Activated T-cell treated with anti-CD3 and anti-CD28 coated beads, Interleukin-2, amount 50 U/mL, for 4 hours (primary cell): Measurements from ENCODE around the gene SKOR1. TPM values are rescaled to one million over a fixed set of nuclear protein-coding genes. Genes with fewer than 3 reads are reported as not detected.

Source experiments
- ATAC-seq, 2 donors: fragments of 200-7000 bp; cut with Tn5 transposase; one replicate each; pipeline ENCODE4 v1.10.0; 2021
- DNase-seq: peaks from one replicate; pipeline ENCODE4 v3.0.0-alpha.2; 2020
- H3K27me3 Mint-ChIP-seq: one replicate; pipeline ENCODE4 v1.8.0; 2021; ENCODE audit warnings: low read depth, mixed read lengths
- H3K36me3 Mint-ChIP-seq: one replicate; pipeline ENCODE4 v1.8.0; 2022; ENCODE audit warnings: mixed read lengths; ENCODE audit not compliant: insufficient read depth
- H3K4me1 Mint-ChIP-seq: one replicate; pipeline ENCODE4 v1.8.0; 2021; ENCODE audit warnings: low read depth, mixed read lengths
- H3K4me3 Mint-ChIP-seq: one replicate; pipeline ENCODE4 v1.8.0; 2021; ENCODE audit warnings: mild to moderate bottlenecking, moderate library complexity, mixed read lengths
- H3K9me3 Mint-ChIP-seq: one replicate; pipeline ENCODE4 v1.8.0; 2021; ENCODE audit warnings: mixed read lengths
- total RNA-seq, 3 donors: library from RNA; stranded (reverse); gene quantifications; one replicate each; pipeline ENCODE4 v1.2.1, GENCODE V29; 2021

The SKOR1 gene
- total RNA-seq, 3 donors from 2014 or later, result 0.15 to 0.34 (median 0.33) TPM

- ATAC-seq, result no peak
- no peaks in the 10 kb centered on the region for H3K9me3 Mint-ChIP-seq
- peaks cover 16% of the 10 kb centered on the region for H3K36me3 Mint-ChIP-seq
- no peak overlapping the region for H3K4me3 Mint-ChIP-seq
- no peaks in the 10 kb centered on the region for H3K27me3 Mint-ChIP-seq
- DNase-seq, result no peak
- peaks cover 29% of the 10 kb centered on the region for H3K4me1 Mint-ChIP-seq
Measured at GRCh38 chr15:67785431-67785830, 39.9 kb upstream of the SKOR1 start.

GRCh38 chr15:67786646-67787045, 38.7 kb upstream of the SKOR1 start:
- H3K9me3 Mint-ChIP-seq, result no peaks in the 10 kb centered on the region
- no peak for ATAC-seq
- H3K4me3 Mint-ChIP-seq, result no peak overlapping the region
- H3K36me3 Mint-ChIP-seq, result peaks cover 18% of the 10 kb centered on the region
- H3K4me1 Mint-ChIP-seq, result peaks cover 29% of the 10 kb centered on the region
- no peak for DNase-seq
- H3K27me3 Mint-ChIP-seq, result no peaks in the 10 kb centered on the region

- Mint-ChIP-seq H3K9me3 (no peaks in the 10 kb centered on the region), H3K4me1 (peaks cover 13% of the 10 kb centered on the region), H3K27me3 (no peaks in the 10 kb centered on the region), H3K4me3 (no peak overlapping the region), H3K36me3 (peaks cover 22% of the 10 kb centered on the region)
- ATAC-seq (no peak), DNase-seq (no peak)
Measured at GRCh38 chr15:67788986-67789385, 36.3 kb upstream of the SKOR1 start.

- Mint-ChIP-seq H3K4me3 (no peak overlapping the region), H3K36me3 (peaks cover 23% of the 10 kb centered on the region), H3K27me3 (no peaks in the 10 kb centered on the region), H3K4me1 (no peaks in the 10 kb centered on the region), H3K9me3 (peaks cover 10% of the 10 kb centered on the region)
- DNase-seq (no peak), ATAC-seq (no peak)
Measured at GRCh38 chr15:67790610-67791319, 34.5 kb upstream of the SKOR1 start.

- Mint-ChIP-seq H3K9me3 (peaks cover 10% of the 10 kb centered on the region), H3K4me1 (no peaks in the 10 kb centered on the region), H3K4me3 (no peak overlapping the region), H3K36me3 (peaks cover 18% of the 10 kb centered on the region), H3K27me3 (no peaks in the 10 kb centered on the region)
- ATAC-seq (no peak), DNase-seq (no peak)
Measured at GRCh38 chr15:67792250-67792942, 32.9 kb upstream of the SKOR1 start.

GRCh38 chr15:67794832-67795574, 30.3 kb upstream of the SKOR1 start:
- ATAC-seq (peak; percentile 53 to 73), DNase-seq (no peak)
- no peak overlapping the region for H3K4me3 Mint-ChIP-seq
- no peaks in the 10 kb centered on the region for H3K27me3 Mint-ChIP-seq
- H3K36me3 Mint-ChIP-seq, result peaks cover 16% of the 10 kb centered on the region
- H3K9me3 Mint-ChIP-seq, result peaks cover 10% of the 10 kb centered on the region
- no peaks in the 10 kb centered on the region for H3K4me1 Mint-ChIP-seq

GRCh38 chr15:67796196-67797127, 28.8 kb upstream of the SKOR1 start:
- no peak for DNase-seq
- Mint-ChIP-seq H3K4me3 (no peak overlapping the region), H3K4me1 (no peaks in the 10 kb centered on the region), H3K9me3 (peaks cover 10% of the 10 kb centered on the region), H3K36me3 (peaks cover 14% of the 10 kb centered on the region), H3K27me3 (no peaks in the 10 kb centered on the region)
- no peak for ATAC-seq

- DNase-seq (no peak), ATAC-seq (no peak)
- H3K4me3 Mint-ChIP-seq, result no peak overlapping the region
- H3K9me3 Mint-ChIP-seq, result peaks cover 9% of the 10 kb centered on the region
- peaks cover 6% of the 10 kb centered on the region for H3K36me3 Mint-ChIP-seq
- no peaks in the 10 kb centered on the region for H3K27me3 Mint-ChIP-seq
- no peaks in the 10 kb centered on the region for H3K4me1 Mint-ChIP-seq
Measured at GRCh38 chr15:67799801-67800205, 25.5 kb upstream of the SKOR1 start.

- Mint-ChIP-seq H3K4me3 (no peak overlapping the region), H3K4me1 (no peaks in the 10 kb centered on the region), H3K36me3 (peaks cover under 1% of the 10 kb centered on the region), H3K9me3 (no peaks in the 10 kb centered on the region), H3K27me3 (no peaks in the 10 kb centered on the region)
- ATAC-seq, result no peak
- no peak for DNase-seq
Measured at GRCh38 chr15:67801142-67801541, 24.2 kb upstream of the SKOR1 start.

GRCh38 chr15:67801926-67802914, 23.1 kb upstream of the SKOR1 start:
- Mint-ChIP-seq H3K9me3 (no peaks in the 10 kb centered on the region), H3K4me1 (no peaks in the 10 kb centered on the region), H3K36me3 (no peaks in the 10 kb centered on the region), H3K27me3 (no peaks in the 10 kb centered on the region), H3K4me3 (no peak overlapping the region)
- no peak for ATAC-seq
- DNase-seq, result no peak

- H3K27me3 Mint-ChIP-seq, result no peaks in the 10 kb centered on the region
- DNase-seq (no peak), ATAC-seq (no peak)
- H3K36me3 Mint-ChIP-seq, result peaks cover 4% of the 10 kb centered on the region
- no peaks in the 10 kb centered on the region for H3K9me3 Mint-ChIP-seq
- H3K4me3 Mint-ChIP-seq, result no peak overlapping the region
- H3K4me1 Mint-ChIP-seq, result no peaks in the 10 kb centered on the region
Measured at GRCh38 chr15:67803299-67803698, 22.0 kb upstream of the SKOR1 start.

GRCh38 chr15:67803996-67804843, 21.1 kb upstream of the SKOR1 start:
- no peak for DNase-seq
- ATAC-seq, result no peak
- Mint-ChIP-seq H3K4me3 (no peak overlapping the region), H3K9me3 (no peaks in the 10 kb centered on the region), H3K27me3 (no peaks in the 10 kb centered on the region), H3K36me3 (peaks cover 7% of the 10 kb centered on the region), H3K4me1 (no peaks in the 10 kb centered on the region)
